MCF 10A (cell line): ENCODE data around the gene TNNT1. TPM values are rescaled to one million over a fixed set of nuclear protein-coding genes. Genes with fewer than 3 reads are reported as not detected.

Experiments used
- BruUV-seq: library from RNA; stranded (reverse); fragments of 400-500 nt; replicated peaks from 2 replicates; lab custom pipeline; 2021; lab: Mats Ljungman, UMichigan
- CTCF ChIA-PET: fragments of 300-600 bp; sonication (Branson Sonifier 250); formaldehyde crosslinking; extraction: SDS; loops from one replicate; lab custom pipeline; 2021; ENCODE audit warnings: antibody characterized with exemption, inconsistent platforms; lab: Yijun Ruan, JAX
- POLR2A ChIA-PET: fragments of 300-600, 350-650 bp; sonication (Branson Sonifier 250); formaldehyde crosslinking; extraction: SDS; loops from one replicate; lab custom pipeline; 2020; ENCODE audit warnings: antibody characterized with exemption, inconsistent platforms; lab: Yijun Ruan, JAX
- DNase-seq: peaks from one replicate; pipeline ENCODE4 v3.0.0-alpha.2; 2018; ENCODE audit not compliant: unreplicated experiment
- H3K27ac Mint-ChIP-seq: one replicate; pipeline ENCODE4 v1.8.0; 2022; ENCODE audit warnings: mild to moderate bottlenecking, low read depth, mixed read lengths; ENCODE audit not compliant: unreplicated experiment
- H3K27me3 Mint-ChIP-seq: one replicate; pipeline ENCODE4 v1.8.0; 2022; ENCODE audit warnings: mixed read lengths; ENCODE audit not compliant: insufficient read depth, unreplicated experiment
- H3K36me3 Mint-ChIP-seq: one replicate; pipeline ENCODE4 v1.8.0; 2022; ENCODE audit warnings: mild to moderate bottlenecking, moderate library complexity, mixed read lengths; ENCODE audit not compliant: insufficient read depth, unreplicated experiment
- H3K4me1 Mint-ChIP-seq: one replicate; pipeline ENCODE4 v1.8.0; 2022; ENCODE audit warnings: mixed read lengths; ENCODE audit not compliant: insufficient read depth, unreplicated experiment
- H3K4me3 Mint-ChIP-seq: one replicate; pipeline ENCODE4 v1.8.0; 2022; ENCODE audit warnings: mild to moderate bottlenecking, moderate library complexity, mixed read lengths; ENCODE audit not compliant: unreplicated experiment
- H3K9me3 Mint-ChIP-seq: one replicate; pipeline ENCODE4 v1.8.0; 2022; ENCODE audit warnings: mixed read lengths; ENCODE audit not compliant: unreplicated experiment
- CTCF ChIP-seq: fragments of 200-600 bp; IDR thresholded peaks from one replicate; pipeline ENCODE4 v1.8.0; 2022; ENCODE audit warnings: antibody characterized with exemption, mild to moderate bottlenecking; ENCODE audit not compliant: unreplicated experiment
- intact Hi-C: fragments of 100-400 bp; cut with micrococcal nuclease; formaldehyde crosslinking; loops from 2 replicates; pipeline ENCODE4 v1.14.1; 2022
- total RNA-seq: library from RNA; stranded (reverse); gene quantifications from 2 replicates; pipeline ENCODE4 v1.2.3, GENCODE V29; 2022

The TNNT1 gene
- total RNA-seq, 1 experiment from 2014 or later = 32.3 TPM

DNA sequence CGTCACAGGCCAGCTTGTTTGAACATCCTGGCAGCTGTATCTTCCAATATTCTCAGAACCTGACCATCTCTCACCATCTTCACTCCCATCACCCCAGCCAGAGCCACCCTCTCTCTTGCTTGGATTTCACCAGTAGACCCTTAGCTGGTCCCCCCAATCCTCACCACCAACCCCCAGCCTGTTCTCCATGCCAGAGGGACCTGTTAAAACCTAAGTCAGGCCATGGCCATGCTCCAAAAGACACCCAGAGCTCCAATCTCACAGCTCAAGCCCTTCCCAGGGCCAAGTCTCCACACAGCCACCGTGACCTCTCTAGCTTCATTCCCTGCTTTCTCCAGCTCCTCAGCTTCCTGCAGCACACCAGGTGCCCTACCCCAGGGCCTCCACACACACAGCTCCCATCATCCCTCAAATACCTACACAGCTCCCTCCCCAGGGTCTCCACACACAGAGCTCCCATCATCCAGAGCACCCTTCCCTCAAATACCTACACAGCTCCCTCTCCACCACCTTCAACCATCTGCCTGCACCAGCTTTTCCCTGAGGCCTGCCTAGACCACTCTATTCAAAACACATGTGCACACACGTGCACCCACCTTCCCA is 59.6 kb downstream of the TNNT1 start:
- H3K4me3 Mint-ChIP-seq = no peak overlapping the region
- TF ChIP-seq CTCF = no peak
- intact Hi-C loops = no loop called here
- ChIA-PET CTCF (interaction anchor here (0.5 to 3.2 kb wide), 20 partner anchors 8 to 1142 kb away, joined by 3 to 36 read pairs (median 4); partner anchors contain the start of gene EPS8L1), POLR2A (interaction anchor here (0.9 kb wide), 1 partner anchor 28 kb away, joined by 4 read pairs; the partner anchor contains the start of gene PPP1R12C)
- H3K27ac Mint-ChIP-seq = no peak overlapping the region
- no peak for DNase-seq
- no peaks in the 10 kb centered on the region for H3K27me3 Mint-ChIP-seq
- H3K36me3 Mint-ChIP-seq = peaks cover 17% of the 10 kb centered on the region
- no TSS peak for BruUV-seq
- H3K9me3 Mint-ChIP-seq = no peaks in the 10 kb centered on the region
- H3K4me1 Mint-ChIP-seq = peaks cover 10% of the 10 kb centered on the region

- POLR2A ChIA-PET = interaction anchor here (0.8 to 0.9 kb wide), 2 partner anchors 19 to 29 kb away, joined by 3 to 4 read pairs; partner anchors contain the start of gene PPP1R12C
Observed at GRCh38 chr19:55088543-55089341, 60.3 kb downstream of the TNNT1 start.

DNA sequence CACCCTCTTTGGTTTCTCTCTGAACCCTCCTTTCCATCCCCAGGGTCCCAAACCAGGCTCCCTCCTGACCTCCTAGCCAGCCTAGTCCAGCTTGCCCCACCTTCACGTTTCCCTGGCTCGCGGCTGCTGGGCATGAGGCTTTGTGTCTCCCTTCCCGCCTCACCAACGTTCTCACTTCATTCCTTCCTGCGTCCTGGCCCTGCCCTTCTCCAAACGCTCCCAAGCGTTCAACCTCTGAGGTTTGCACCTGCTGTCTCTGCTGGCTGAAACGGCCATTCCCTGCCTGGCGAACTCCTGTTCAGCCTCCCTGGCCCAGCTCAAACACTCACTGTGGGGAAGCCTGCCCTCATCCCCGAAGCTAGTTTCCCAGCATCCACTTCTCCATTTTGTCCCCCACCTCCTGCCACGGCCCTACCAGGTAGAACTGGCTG is 61.0 kb downstream of the TNNT1 start:
- no peaks in the 10 kb centered on the region for H3K27me3 Mint-ChIP-seq
- CTCF ChIA-PET = interaction anchor here (0.5 to 3.2 kb wide), 18 partner anchors 10 to 533 kb away, joined by 3 to 36 read pairs (median 4); partner anchors contain the start of genes EPS8L1, PPP1R12C and TMEM238
- POLR2A ChIA-PET = interaction anchor here (0.8 kb wide), 1 partner anchor 18 kb away, joined by 3 read pairs; no protein-coding TSS in a partner anchor
- no peaks in the 10 kb centered on the region for H3K9me3 Mint-ChIP-seq
- intact Hi-C loops = no loop called here
- no peak overlapping the region for H3K4me3 Mint-ChIP-seq
- no TSS peak for BruUV-seq
- no peak overlapping the region for H3K27ac Mint-ChIP-seq
- TF ChIP-seq CTCF = no peak
- H3K4me1 Mint-ChIP-seq = peaks cover 10% of the 10 kb centered on the region
- peaks cover 17% of the 10 kb centered on the region for H3K36me3 Mint-ChIP-seq
- DNase-seq = no peak

More at GRCh38 chr19:55088543-55089341, 60.3 kb downstream of the TNNT1 start:
- H3K9me3 Mint-ChIP-seq = no peaks in the 10 kb centered on the region
- peak; percentile 69 for DNase-seq
- no peaks in the 10 kb centered on the region for H3K27me3 Mint-ChIP-seq
- intact Hi-C loops = no loop called here
- no peak overlapping the region for H3K4me3 Mint-ChIP-seq
- H3K27ac Mint-ChIP-seq = no peak overlapping the region
- TF ChIP-seq CTCF = peak; percentile 82
- peaks cover 10% of the 10 kb centered on the region for H3K4me1 Mint-ChIP-seq
- CTCF ChIA-PET = interaction anchor here (0.5 to 3.2 kb wide), 26 partner anchors 9 to 956 kb away, joined by 3 to 36 read pairs (median 4); partner anchors contain the start of genes EPS8L1, PPP1R12C and TMEM238
- BruUV-seq = no TSS peak
- H3K36me3 Mint-ChIP-seq = peaks cover 17% of the 10 kb centered on the region

GRCh38 chr19:55087542-55087901 is 61.5 kb downstream of the TNNT1 start:
- BruUV-seq = no TSS peak
- peaks cover 17% of the 10 kb centered on the region for H3K36me3 Mint-ChIP-seq
- ChIA-PET POLR2A (no interaction called here), CTCF (interaction anchor here (0.6 to 3.2 kb wide), 11 partner anchors 10 to 435 kb away, joined by 3 to 36 read pairs (median 6); partner anchors contain the start of genes EPS8L1, PPP1R12C and TMEM238)
- peaks cover 10% of the 10 kb centered on the region for H3K4me1 Mint-ChIP-seq
- intact Hi-C loops = no loop called here
- no peak for DNase-seq
- no peak for TF ChIP-seq CTCF
- no peak overlapping the region for H3K27ac Mint-ChIP-seq
- H3K9me3 Mint-ChIP-seq = no peaks in the 10 kb centered on the region
- H3K4me3 Mint-ChIP-seq = no peak overlapping the region
- H3K27me3 Mint-ChIP-seq = no peaks in the 10 kb centered on the region
